Body of pancreas (tissue), 4 donors: ENCODE data around the gene DHRS12.

Experiments used
- POLR2A ChIP-seq, 3 donors: fragments of 450-650 bp; IDR thresholded peaks; one replicate each; pipeline ENCODE4 v1.6.1; 2016; ENCODE audit warnings: antibody characterized with exemption in 3 of 3, mild to moderate bottlenecking in 2 of 3
- TF ChIP-seq, protein P1 (sequence below), 7 experiments: fragments of 450-650 bp in 4 of 7; fragments of 200-600 bp in 3 of 7; sonication (generic) in 3 of 7; IDR thresholded peaks; one replicate each; pipeline ENCODE4 v1.5.1; 2016 to 2019; ENCODE audit warnings: antibody characterized with exemption in 7 of 7

DNA sequence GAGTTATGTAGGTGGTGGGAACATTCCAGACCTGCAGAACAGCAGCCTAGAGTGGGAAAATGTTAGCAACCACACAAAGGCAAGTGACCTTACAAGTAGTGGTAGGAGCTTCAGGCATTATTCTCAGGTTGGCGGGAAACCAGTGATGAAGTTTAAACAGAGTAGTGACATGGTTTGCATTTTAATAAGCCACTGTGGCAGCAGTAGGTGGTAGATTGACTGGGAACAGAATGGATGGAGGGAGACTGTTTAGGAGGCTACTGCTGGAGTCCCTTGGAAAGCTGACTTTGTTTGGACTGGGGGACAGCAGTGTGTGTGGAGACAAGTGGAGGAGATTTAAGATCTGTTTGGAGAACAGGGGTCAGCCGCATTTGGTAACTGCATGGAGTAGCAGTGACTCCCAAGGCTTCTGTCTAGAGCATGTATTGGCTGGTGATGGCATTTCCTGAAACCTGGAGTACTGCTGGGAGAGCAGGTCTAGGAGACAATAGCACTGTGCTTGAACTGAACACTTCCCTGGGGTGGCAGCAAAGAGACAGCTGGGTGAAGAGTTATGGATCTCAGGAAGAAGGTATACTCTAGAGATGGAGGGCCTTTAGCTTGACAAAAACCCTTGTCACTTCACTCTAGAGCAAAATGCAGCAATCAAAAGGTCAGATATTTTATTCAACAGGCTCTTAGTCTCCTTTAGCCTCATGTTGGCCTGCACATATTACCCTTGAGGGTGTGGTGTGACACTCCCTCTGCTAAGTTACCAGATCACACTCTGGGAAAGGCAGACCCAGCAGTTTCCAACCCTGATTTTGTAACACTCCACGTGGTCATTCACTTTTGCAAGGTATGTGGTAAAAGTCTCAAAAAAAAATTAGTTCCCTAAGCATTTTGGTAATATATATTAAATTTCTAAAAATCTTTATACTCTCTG, 70.3 kb downstream of the DHRS12 start:
- TF ChIP-seq, protein P1, sequence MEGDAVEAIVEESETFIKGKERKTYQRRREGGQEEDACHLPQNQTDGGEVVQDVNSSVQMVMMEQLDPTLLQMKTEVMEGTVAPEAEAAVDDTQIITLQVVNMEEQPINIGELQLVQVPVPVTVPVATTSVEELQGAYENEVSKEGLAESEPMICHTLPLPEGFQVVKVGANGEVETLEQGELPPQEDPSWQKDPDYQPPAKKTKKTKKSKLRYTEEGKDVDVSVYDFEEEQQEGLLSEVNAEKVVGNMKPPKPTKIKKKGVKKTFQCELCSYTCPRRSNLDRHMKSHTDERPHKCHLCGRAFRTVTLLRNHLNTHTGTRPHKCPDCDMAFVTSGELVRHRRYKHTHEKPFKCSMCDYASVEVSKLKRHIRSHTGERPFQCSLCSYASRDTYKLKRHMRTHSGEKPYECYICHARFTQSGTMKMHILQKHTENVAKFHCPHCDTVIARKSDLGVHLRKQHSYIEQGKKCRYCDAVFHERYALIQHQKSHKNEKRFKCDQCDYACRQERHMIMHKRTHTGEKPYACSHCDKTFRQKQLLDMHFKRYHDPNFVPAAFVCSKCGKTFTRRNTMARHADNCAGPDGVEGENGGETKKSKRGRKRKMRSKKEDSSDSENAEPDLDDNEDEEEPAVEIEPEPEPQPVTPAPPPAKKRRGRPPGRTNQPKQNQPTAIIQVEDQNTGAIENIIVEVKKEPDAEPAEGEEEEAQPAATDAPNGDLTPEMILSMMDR (IDR thresholded peaks at IDR 0.05): no peak
- TF ChIP-seq POLR2A (IDR thresholded peaks at IDR 0.05): no peak
